ENCODE measurements around the gene FAM227B.

- TF ChIP-seq CTCF (optimal IDR thresholded peaks at IDR 0.05 in 1 of 3, IDR thresholded peaks at IDR 0.05 in 1 of 3, conservative IDR thresholded peaks at IDR 0.05 in 1 of 3; ENCODE audit: extremely low read depth in 1 of 3, insufficient read depth in 2 of 3, low read length in 3 of 3) (no peak), EZH2 (IDR thresholded peaks at IDR 0.05; ENCODE audit: low read length) (no peak)
Observed at GRCh38 chr15:49472338-49472737, 148.3 kb downstream of the FAM227B start.
